PC-3 (cell line): ENCODE results near the gene PCDH18. TPM values are rescaled to one million over a fixed set of nuclear protein-coding genes. Genes with fewer than 3 reads are reported as not detected.
"Not testable (repeated sequence)": the region's sequence is repeated elsewhere in the genome, so short reads cannot be mapped to it uniquely, and the experiment has no call there.

Source experiments
- ATAC-seq: fragments of 200-7000 bp; cut with Tn5 transposase; 2 replicates; pipeline ENCODE4 v1.9.1; 2020; ENCODE audit warnings: mild to moderate bottlenecking, moderate library complexity
- BruUV-seq: library from RNA; stranded (reverse); fragments of 400-500 nt; replicated peaks from 2 replicates; lab custom pipeline; 2021; lab: Mats Ljungman, UMichigan
- CTCF ChIA-PET: fragments of 300-600 bp; sonication (Branson Sonifier 250); formaldehyde crosslinking; loops from one replicate; lab custom pipeline; 2022; ENCODE audit warnings: antibody characterized with exemption; lab: Charles Lee
- POLR2A ChIA-PET: fragments of 300-600 bp; sonication (Branson Sonifier 250); formaldehyde crosslinking; loops from one replicate; lab custom pipeline; 2022; ENCODE audit warnings: antibody characterized with exemption; ENCODE audit not compliant: unreplicated experiment; lab: Charles Lee
- DNase-seq: peaks from one replicate; pipeline ENCODE4 v3.0.0-alpha.2; 2015
- H2AFZ ChIP-seq: fragments of 300-600 bp; sonication (generic); 2 replicates; pipeline ENCODE4 v1.6.0; 2016; ENCODE audit warnings: antibody characterized with exemption, low read length
- H3F3A ChIP-seq: fragments of 300-600 bp; sonication (generic); one replicate; pipeline ENCODE4 v1.6.0; 2017; ENCODE audit warnings: antibody characterized with exemption, low read length, control low read depth, mild to moderate bottlenecking; ENCODE audit not compliant: unreplicated experiment
- H3K27ac ChIP-seq: fragments of 300-600 bp; sonication (generic); 2 replicates; pipeline ENCODE4 v1.5.1; 2016; ENCODE audit warnings: mild to moderate bottlenecking, low read length
- H3K27me3 ChIP-seq: fragments of 300-600 bp; sonication (generic); 2 replicates; pipeline ENCODE4 v1.6.1; 2016; ENCODE audit warnings: low read length, mixed read lengths
- H3K36me3 ChIP-seq: fragments of 300-600 bp; sonication (generic); 2 replicates; pipeline ENCODE4 v1.6.1; 2016; ENCODE audit warnings: low read depth, mixed run types, low read length, mixed read lengths
- H3K4me1 ChIP-seq: fragments of 300-600 bp; sonication (generic); 2 replicates; pipeline ENCODE4 v1.5.1; 2016; ENCODE audit warnings: low read length; ENCODE audit not compliant: insufficient read depth
- H3K4me2 ChIP-seq: fragments of 300-600 bp; sonication (generic); 2 replicates; pipeline ENCODE4 v1.6.0; 2016; ENCODE audit warnings: low read length
- H3K4me3 ChIP-seq: fragments of 300-600 bp; sonication (generic); 2 replicates; pipeline ENCODE4 v1.5.1; 2016; ENCODE audit warnings: mild to moderate bottlenecking, low read length, mixed read lengths
- H3K79me2 ChIP-seq: fragments of 300-600 bp; sonication (generic); 2 replicates; pipeline ENCODE4 v1.6.1; 2017; ENCODE audit warnings: low read length, mixed read lengths
- H3K9ac ChIP-seq: fragments of 300-600 bp; sonication (generic); 2 replicates; pipeline ENCODE4 v1.6.0; 2016; ENCODE audit warnings: mild to moderate bottlenecking, low read length
- H3K9me2 ChIP-seq: fragments of 300-600 bp; sonication (generic); replicated peaks from 2 replicates; pipeline ENCODE4 v1.6.1; 2016; ENCODE audit warnings: mixed run types, low read length, mixed read lengths
- H3K9me3 ChIP-seq: fragments of 300-600 bp; sonication (generic); 2 replicates; pipeline ENCODE4 v1.6.1; 2016; ENCODE audit warnings: low read length, mixed read lengths
- H4K20me1 ChIP-seq: fragments of 300-600 bp; sonication (generic); 2 replicates; pipeline ENCODE4 v1.6.1; 2016; ENCODE audit warnings: low read length, mixed read lengths
- CTCF ChIP-seq: fragments of 300-600 bp; sonication (generic); conservative IDR thresholded peaks from 2 replicates; pipeline ENCODE4 v1.5.1; 2017; ENCODE audit warnings: antibody characterized with exemption, low read depth, mild to moderate bottlenecking, low read length
- EZH2 ChIP-seq: fragments of 300-600 bp; sonication (generic); IDR thresholded peaks from one replicate; pipeline ENCODE4 v1.6.1; 2017; ENCODE audit warnings: antibody characterized with exemption, mild to moderate bottlenecking, low read length; ENCODE audit not compliant: unreplicated experiment
- EZH2phosphoT487 ChIP-seq: fragments of 300-600 bp; sonication (generic); IDR thresholded peaks from 2 replicates; pipeline ENCODE4 v1.6.1; 2018; ENCODE audit warnings: mild to moderate bottlenecking, antibody characterized with exemption, low read length, borderline replicate concordance
- intact Hi-C: fragments of 100-400 bp; cut with micrococcal nuclease; formaldehyde crosslinking; loops from 2 replicates; pipeline ENCODE4 v1.9.0; 2023
- total RNA-seq: library from RNA; depleted of rRNA; stranded (reverse); fragments of >200 nt; gene quantifications from 2 replicates; pipeline ENCODE4 v1.2.3, GENCODE V29; 2014

PCDH18 gene
- total RNA-seq, 1 experiment from 2014 or later, result 1.6 TPM

- ChIA-PET POLR2A (no interaction called here), CTCF (no interaction called here)
- BruUV-seq, result no TSS peak
- Histone ChIP-seq H3K27ac (peak overlapping the region; percentile 52), H3F3A (no peaks in the 10 kb centered on the region), H3K36me3 (no peaks in the 10 kb centered on the region), H3K4me1 (peaks cover 20% of the 10 kb centered on the region), H4K20me1 (no peaks in the 10 kb centered on the region), H2AFZ (no peak overlapping the region), H3K9me2 (no peaks in the 10 kb centered on the region), H3K79me2 (no peaks in the 10 kb centered on the region), H3K9me3 (no peaks in the 10 kb centered on the region), H3K27me3 (no peaks in the 10 kb centered on the region), H3K9ac (no peak overlapping the region), H3K4me3 (no peak overlapping the region), H3K4me2 (peak overlapping the region; percentile 74; the same call in 1 of the 2 replicates)
- no peak for TF ChIP-seq CTCF
- TF ChIP-seq EZH2, result no peak
- TF ChIP-seq EZH2phosphoT487, result no peak
- no peak for ATAC-seq
- peak; percentile 29 for DNase-seq
- intact Hi-C loops, result no loop called here
Observed at GRCh38 chr4:137509855-137510282, 22.4 kb downstream of the PCDH18 start.

DNA sequence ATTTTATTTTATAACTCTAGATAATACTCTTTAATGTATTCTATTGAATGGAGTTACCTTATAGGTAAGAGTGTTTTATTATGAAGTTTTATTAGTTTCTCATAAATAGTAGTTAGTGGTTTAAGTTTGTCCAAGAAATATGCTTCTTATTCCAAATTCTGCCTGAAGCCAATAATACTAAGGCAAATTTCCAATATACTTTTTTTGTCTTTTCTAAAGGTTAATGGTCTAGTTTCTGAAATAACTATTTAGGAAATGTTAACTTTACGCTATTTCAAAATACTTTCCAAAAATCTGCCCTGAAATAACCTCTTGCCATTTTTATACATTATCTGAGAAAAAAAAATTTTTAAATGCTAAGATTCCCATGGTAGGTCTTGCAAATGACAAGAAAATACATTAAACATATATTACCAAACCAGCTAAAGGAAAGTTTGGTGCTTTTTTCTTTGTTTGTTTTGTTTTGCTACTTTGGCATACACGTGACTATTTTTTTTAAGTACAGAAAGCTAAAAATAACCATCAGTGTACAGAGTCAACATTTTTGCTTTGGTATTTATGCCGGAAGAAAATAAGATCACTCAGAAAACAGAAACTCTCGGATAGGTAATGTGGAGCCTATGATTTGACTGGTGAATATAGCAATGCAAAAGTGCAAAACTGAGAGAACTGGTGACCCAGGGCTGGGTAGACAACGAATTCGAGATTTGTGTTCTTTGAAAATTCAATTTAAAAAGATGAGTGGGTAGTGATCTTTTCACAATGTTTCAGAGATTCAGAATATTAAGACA, 29.8 kb downstream of the PCDH18 start:
- DNase-seq, result no peak
- Histone ChIP-seq H3K27ac (no peak overlapping the region), H3K9me2 (no peaks in the 10 kb centered on the region), H3F3A (no peaks in the 10 kb centered on the region), H3K79me2 (no peaks in the 10 kb centered on the region), H4K20me1 (no peaks in the 10 kb centered on the region), H3K36me3 (no peaks in the 10 kb centered on the region), H3K4me3 (no peak overlapping the region), H3K4me2 (no peak overlapping the region), H2AFZ (no peak overlapping the region), H3K9ac (no peak overlapping the region), H3K9me3 (no peaks in the 10 kb centered on the region), H3K27me3 (no peaks in the 10 kb centered on the region), H3K4me1 (no peaks in the 10 kb centered on the region)
- ATAC-seq, result no peak
- ChIA-PET CTCF (no interaction called here), POLR2A (no interaction called here)
- no TSS peak for BruUV-seq
- no peak for TF ChIP-seq EZH2phosphoT487
- no peak for TF ChIP-seq CTCF
- no peak for TF ChIP-seq EZH2
- intact Hi-C loops, result no loop called here

GRCh38 chr4:137496267-137496666, 36.0 kb downstream of the PCDH18 start:
- H3F3A ChIP-seq, result not testable (repeated sequence)

More at GRCh38 chr4:137496267-137496666, 36.0 kb downstream of the PCDH18 start:
- peak; percentile 43; the same call in 1 of the 2 replicates for ATAC-seq
- H3K9me2 ChIP-seq, H3K27me3 ChIP-seq, H4K20me1 ChIP-seq, H3K79me2 ChIP-seq, BruUV-seq, CTCF ChIA-PET, H3K27ac ChIP-seq, H3K9ac ChIP-seq, H3K36me3 ChIP-seq, H3K4me1 ChIP-seq, H3K9me3 ChIP-seq, POLR2A ChIA-PET, intact Hi-C loops, DNase-seq: not testable (repeated sequence)
- H2AFZ ChIP-seq, result peak overlapping the region; percentile 67; the same call in 1 of the 2 replicates
- peak overlapping the region; percentile 58 for H3K4me3 ChIP-seq
- H3K4me2 ChIP-seq, result peak overlapping the region; percentile 82
